Measurements from ENCODE around the gene MAOB. TPM values are rescaled to one million over a fixed set of nuclear protein-coding genes. Genes with fewer than 3 reads are reported as not detected.

The MAOB gene
- total and polyA plus RNA-seq, 2 experiments from 2014 or later, result 1.2 to 2.6 TPM

- peak in 1 of 2 donors; percentile 73 for DNase-seq (ENCODE audit: low read depth in 1 of 2, low spot score in 1 of 2)
- Histone ChIP-seq H3K9me3 (ENCODE audit: low read depth) (no peaks in the 10 kb centered on the region), H3K36me3 (no peaks in the 10 kb centered on the region), H3K4me1 (ENCODE audit: low read depth) (no peaks in the 10 kb centered on the region), H3K27ac (no peak overlapping the region), H3K27me3 (no peaks in the 10 kb centered on the region), H3K4me3 (no peak overlapping the region)
- TF ChIP-seq, protein P1, sequence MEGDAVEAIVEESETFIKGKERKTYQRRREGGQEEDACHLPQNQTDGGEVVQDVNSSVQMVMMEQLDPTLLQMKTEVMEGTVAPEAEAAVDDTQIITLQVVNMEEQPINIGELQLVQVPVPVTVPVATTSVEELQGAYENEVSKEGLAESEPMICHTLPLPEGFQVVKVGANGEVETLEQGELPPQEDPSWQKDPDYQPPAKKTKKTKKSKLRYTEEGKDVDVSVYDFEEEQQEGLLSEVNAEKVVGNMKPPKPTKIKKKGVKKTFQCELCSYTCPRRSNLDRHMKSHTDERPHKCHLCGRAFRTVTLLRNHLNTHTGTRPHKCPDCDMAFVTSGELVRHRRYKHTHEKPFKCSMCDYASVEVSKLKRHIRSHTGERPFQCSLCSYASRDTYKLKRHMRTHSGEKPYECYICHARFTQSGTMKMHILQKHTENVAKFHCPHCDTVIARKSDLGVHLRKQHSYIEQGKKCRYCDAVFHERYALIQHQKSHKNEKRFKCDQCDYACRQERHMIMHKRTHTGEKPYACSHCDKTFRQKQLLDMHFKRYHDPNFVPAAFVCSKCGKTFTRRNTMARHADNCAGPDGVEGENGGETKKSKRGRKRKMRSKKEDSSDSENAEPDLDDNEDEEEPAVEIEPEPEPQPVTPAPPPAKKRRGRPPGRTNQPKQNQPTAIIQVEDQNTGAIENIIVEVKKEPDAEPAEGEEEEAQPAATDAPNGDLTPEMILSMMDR (IDR thresholded peaks at IDR 0.05; ENCODE audit: low read depth, low read length), result no peak
These were observed 21.4 kb downstream of the MAOB start for GRCh38 chrX:43860646-43861370.

GRCh38 chrX:43853225-43853828 lies 28.9 kb downstream of the MAOB start:
- Histone ChIP-seq H3K36me3 (no peaks in the 10 kb centered on the region), H3K4me1 (ENCODE audit: low read depth) (no peaks in the 10 kb centered on the region), H3K4me3 (no peak overlapping the region), H3K9me3 (ENCODE audit: low read depth) (no peaks in the 10 kb centered on the region), H3K27ac (no peak overlapping the region), H3K27me3 (no peaks in the 10 kb centered on the region)
- TF ChIP-seq, protein P1 (IDR thresholded peaks at IDR 0.05; ENCODE audit: low read depth, low read length), result no peak
- no peak for DNase-seq (ENCODE audit: low read depth in 1 of 2, low spot score in 1 of 2)

DNA sequence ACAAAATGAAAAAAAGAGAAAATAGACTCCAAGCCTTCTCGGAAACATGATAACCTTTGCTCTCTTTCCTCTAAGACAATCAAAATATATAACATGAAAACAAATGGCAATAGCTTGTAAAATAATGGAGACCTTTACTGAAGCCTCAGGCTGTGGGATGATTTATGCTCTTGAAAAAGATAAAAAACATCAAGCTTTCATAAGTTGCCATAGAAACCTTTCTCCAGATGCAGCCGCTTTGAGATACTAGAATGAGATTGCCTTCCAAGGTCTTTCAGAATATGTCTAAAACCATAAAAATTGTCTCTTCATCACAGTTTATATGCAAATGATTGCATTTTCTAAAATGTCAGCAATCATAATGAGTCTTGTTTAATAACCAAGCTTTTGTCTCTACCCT lies 31.6 kb downstream of the MAOB start:
- Histone ChIP-seq H3K27ac (no peak overlapping the region), H3K27me3 (no peaks in the 10 kb centered on the region), H3K9me3 (ENCODE audit: low read depth) (no peaks in the 10 kb centered on the region), H3K4me3 (no peak overlapping the region), H3K36me3 (no peaks in the 10 kb centered on the region), H3K4me1 (ENCODE audit: low read depth) (no peaks in the 10 kb centered on the region)
- DNase-seq (ENCODE audit: low read depth in 1 of 2, low spot score in 1 of 2), result no peak
- TF ChIP-seq, protein P1 (IDR thresholded peaks at IDR 0.05; ENCODE audit: low read depth, low read length), result no peak

DNA sequence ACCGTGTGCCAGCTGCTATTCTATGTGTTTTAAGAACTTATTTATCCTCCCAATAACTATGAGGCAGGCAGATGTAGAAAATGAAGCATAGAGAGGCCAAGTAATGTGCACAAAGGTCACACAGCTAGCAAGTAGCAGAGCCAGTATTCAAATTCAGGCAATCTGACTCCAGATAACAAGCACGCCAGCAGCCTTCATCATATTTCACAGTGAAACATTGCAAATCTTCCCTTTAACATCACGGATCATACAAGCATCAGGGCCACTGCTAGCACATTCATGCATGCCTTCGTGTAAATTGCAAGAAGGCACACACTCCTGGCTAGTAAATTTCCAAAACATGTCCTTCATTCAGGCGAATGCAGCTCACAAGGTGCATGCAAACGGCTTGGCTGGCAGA lies 33.1 kb downstream of the MAOB start:
- no peaks in the 10 kb centered on the region for H3K4me1 ChIP-seq (ENCODE audit: low read depth)
- no peaks in the 10 kb centered on the region for H3K27me3 ChIP-seq
- no peak for DNase-seq (ENCODE audit: low read depth in 1 of 2, low spot score in 1 of 2)
- H3K4me3 ChIP-seq, result no peak overlapping the region
- H3K27ac ChIP-seq, result no peak overlapping the region
- H3K9me3 ChIP-seq (ENCODE audit: low read depth), result no peaks in the 10 kb centered on the region
- no peaks in the 10 kb centered on the region for H3K36me3 ChIP-seq
- TF ChIP-seq, protein P1 (IDR thresholded peaks at IDR 0.05; ENCODE audit: low read depth, low read length), result no peak

GRCh38 chrX:43847352-43847751 lies 34.9 kb downstream of the MAOB start:
- DNase-seq (ENCODE audit: low read depth in 1 of 2, low spot score in 1 of 2), result no peak
- Histone ChIP-seq H3K4me3 (no peak overlapping the region), H3K27me3 (no peaks in the 10 kb centered on the region), H3K27ac (no peak overlapping the region), H3K4me1 (ENCODE audit: low read depth) (no peaks in the 10 kb centered on the region), H3K9me3 (ENCODE audit: low read depth) (no peaks in the 10 kb centered on the region), H3K36me3 (no peaks in the 10 kb centered on the region)
- TF ChIP-seq, protein P1 (IDR thresholded peaks at IDR 0.05; ENCODE audit: low read depth, low read length), result no peak
